Caco-2 (cell line): Measurements from ENCODE around the gene SOCS4. TPM values are rescaled to one million over a fixed set of nuclear protein-coding genes. Genes with fewer than 3 reads are reported as not detected.

ENCODE experiments used
- Bru-seq: library from RNA; stranded (reverse); fragments of 400-500 nt; gene quantifications from one replicate; lab custom pipeline; 2021; lab: Mats Ljungman, UMichigan
- BruChase-seq, 2 experiments: library from RNA; stranded (reverse); fragments of 400-500 nt; gene quantifications; one replicate each; lab custom pipeline; 2021; lab: Mats Ljungman, UMichigan
- BruUV-seq: library from RNA; stranded (reverse); fragments of 400-500 nt; replicated peaks from 2 replicates; lab custom pipeline; 2021; lab: Mats Ljungman, UMichigan
- CTCF ChIA-PET: fragments of 300-600 bp; sonication (Branson Sonifier 250); formaldehyde crosslinking; loops from one replicate; lab custom pipeline; 2022; ENCODE audit warnings: antibody characterized with exemption; lab: Charles Lee
- POLR2A ChIA-PET: fragments of 300-600 bp; sonication (Branson Sonifier 250); formaldehyde crosslinking; loops from one replicate; lab custom pipeline; 2022; ENCODE audit warnings: antibody characterized with exemption; lab: Charles Lee
- DNase-seq, 2 experiments: peaks; one replicate each; pipeline versions ENCODE4 v3.0.0 to v3.0.0-alpha.2; 2020 to 2022
- H3K27me3 ChIP-seq: replicated peaks from 2 replicates; pipeline ENCODE4 v1.6.0; 2011; ENCODE audit warnings: low read length; ENCODE audit not compliant: control insufficient read depth, insufficient read depth
- H3K36me3 ChIP-seq: 2 replicates; pipeline ENCODE4 v1.5.1; 2011; ENCODE audit warnings: low read length; ENCODE audit not compliant: control insufficient read depth, insufficient read depth
- H3K4me1 ChIP-seq: fragments of 250-450 bp; sonication (Bioruptor Pico); 2 replicates; pipeline ENCODE4 v1.5.1; 2020; ENCODE audit warnings: mild to moderate bottlenecking
- H3K4me3 ChIP-seq: 2 replicates; pipeline ENCODE4 v1.5.1; 2011; ENCODE audit warnings: low read depth, mild to moderate bottlenecking, control low read depth, low read length
- H3K9me3 ChIP-seq: fragments of 250-450 bp; sonication (Bioruptor Pico); 2 replicates; pipeline ENCODE4 v1.5.1; 2020; ENCODE audit warnings: mild to moderate bottlenecking, moderate library complexity
- H3K27ac Mint-ChIP-seq: one replicate; pipeline ENCODE4 v1.8.0; 2022; ENCODE audit warnings: mixed read lengths; ENCODE audit not compliant: unreplicated experiment
- H3K27me3 Mint-ChIP-seq: one replicate; pipeline ENCODE4 v1.8.0; 2022; ENCODE audit warnings: mixed read lengths; ENCODE audit not compliant: insufficient read depth, unreplicated experiment
- H3K36me3 Mint-ChIP-seq: one replicate; pipeline ENCODE4 v1.8.0; 2022; ENCODE audit warnings: mild to moderate bottlenecking, mixed read lengths; ENCODE audit not compliant: insufficient read depth, unreplicated experiment
- H3K4me1 Mint-ChIP-seq: one replicate; pipeline ENCODE4 v1.8.0; 2022; ENCODE audit warnings: low read depth, mixed read lengths; ENCODE audit not compliant: unreplicated experiment
- H3K4me3 Mint-ChIP-seq: one replicate; pipeline ENCODE4 v1.8.0; 2022; ENCODE audit warnings: mild to moderate bottlenecking, moderate library complexity, mixed read lengths; ENCODE audit not compliant: unreplicated experiment
- H3K9me3 Mint-ChIP-seq: one replicate; pipeline ENCODE4 v1.8.0; 2022; ENCODE audit warnings: mixed read lengths; ENCODE audit not compliant: unreplicated experiment
- CTCF ChIP-seq, 2 experiments: fragments of 200-600 bp in 1 of 2; IDR thresholded peaks; 1 replicate in 1 of 2; 2 replicates in 1 of 2; pipeline versions ENCODE4 v1.5.1 to v1.8.0; 2011 to 2022; ENCODE audit warnings: antibody characterized with exemption in 1 of 2, control low read depth in 1 of 2, inconsistent platforms in 1 of 2, low read depth in 1 of 2, low read length in 1 of 2, mild to moderate bottlenecking in 1 of 2, moderate library complexity in 1 of 2; ENCODE audit not compliant: insufficient read depth in 1 of 2, severe bottlenecking in 1 of 2, unreplicated experiment in 1 of 2
- intact Hi-C: fragments of 100-400 bp; cut with micrococcal nuclease; formaldehyde crosslinking; loops from one replicate; pipeline ENCODE4 v1.10.0; 2022; ENCODE audit not compliant: unreplicated experiment
- long read RNA-seq: library from polyadenylated mRNA; stranded (forward); transcript quantifications from one replicate; pipeline ENCODE4 v2.0.0, GENCODE V29; 2022
- total RNA-seq: library from RNA; stranded (reverse); gene quantifications from 2 replicates; pipeline ENCODE4 v1.2.3, GENCODE V29; 2022

Gene SOCS4, protein sequence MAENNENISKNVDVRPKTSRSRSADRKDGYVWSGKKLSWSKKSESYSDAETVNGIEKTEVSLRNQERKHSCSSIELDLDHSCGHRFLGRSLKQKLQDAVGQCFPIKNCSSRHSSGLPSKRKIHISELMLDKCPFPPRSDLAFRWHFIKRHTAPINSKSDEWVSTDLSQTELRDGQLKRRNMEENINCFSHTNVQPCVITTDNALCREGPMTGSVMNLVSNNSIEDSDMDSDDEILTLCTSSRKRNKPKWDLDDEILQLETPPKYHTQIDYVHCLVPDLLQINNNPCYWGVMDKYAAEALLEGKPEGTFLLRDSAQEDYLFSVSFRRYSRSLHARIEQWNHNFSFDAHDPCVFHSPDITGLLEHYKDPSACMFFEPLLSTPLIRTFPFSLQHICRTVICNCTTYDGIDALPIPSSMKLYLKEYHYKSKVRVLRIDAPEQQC
- total RNA-seq: 21.1 and 24.8 TPM in 2 replicates
- percentile 91 among the genes with signal in this experiment for Bru-seq, nascent RNA
- percentile 96 among the genes with signal in this experiment for BruChase-seq, experiment 1, labeled RNA remaining after a 2-hour chase
- BruChase-seq, experiment 2, labeled RNA remaining after a 6-hour chase: percentile 83 among the genes with signal in this experiment
- long read RNA-seq, full-length matches to known transcripts: 17 of 22 reads
- long read RNA-seq, partial matches to known transcripts: 0 of 22 reads
- long read RNA-seq, other reads (novel, unspliced or antisense): 5 of 22 reads

- H3K36me3 Mint-ChIP-seq: peaks cover 11% of the 10 kb centered on the region
- peak within 1 kb of the TSS; percentile 79 for H3K27ac Mint-ChIP-seq
- H3K9me3 Mint-ChIP-seq: no peaks in the 10 kb centered on the region
- Histone ChIP-seq H3K4me1 (peaks cover 42% of the 10 kb centered on the region), H3K27me3 (no peaks in the 10 kb centered on the region), H3K9me3 (no peaks in the 10 kb centered on the region), H3K4me3 (peak within 1 kb of the TSS; percentile 86), H3K36me3 (no peaks in the 10 kb centered on the region)
- H3K27me3 Mint-ChIP-seq: no peaks in the 10 kb centered on the region
- peak within 1 kb of the TSS; percentile 73 for H3K4me3 Mint-ChIP-seq
- no TSS peak for BruUV-seq
- CTCF ChIA-PET: interaction anchor here (0.6 to 1.2 kb wide), 4 partner anchors 24 to 164 kb away, joined by 3 to 5 read pairs (median 4); partner anchors contain the start of gene MAPK1IP1L
- peaks cover 35% of the 10 kb centered on the region for H3K4me1 Mint-ChIP-seq
- intact Hi-C loops: loop anchor here (1.0 kb wide), 1 partner anchor 24 kb away; the partner anchor contains the start of gene MAPK1IP1L
- POLR2A ChIA-PET: interaction anchor here (0.6 to 2.1 kb wide), 9 partner anchors 11 to 165 kb away, joined by 3 to 35 read pairs (median 5); partner anchors contain the start of genes DLGAP5 and MAPK1IP1L
- DNase-seq: peak; percentile 96 to 98
- TF ChIP-seq CTCF (IDR thresholded peaks at IDR 0.05; ENCODE audit: insufficient read depth in 1 of 2, low read depth in 1 of 2, low read length in 1 of 2, severe bottlenecking in 1 of 2, unreplicated experiment in 1 of 2): no peak
These were observed at the start of gene SOCS4, which contains the start of gene WDHD1 for GRCh38 chr14:55026793-55027561. Gene SOCS4, plus strand, starts transcription at chr14:55027236. Its CDS starts 15,806 bp downstream, at chr14:55043042. Gene WDHD1, minus strand, starts transcription at chr14:55027099. Its CDS starts 312 bp downstream, at chr14:55026787.

- Histone ChIP-seq H3K27me3 (no peaks in the 10 kb centered on the region), H3K9me3 (no peaks in the 10 kb centered on the region), H3K4me1 (no peaks in the 10 kb centered on the region), H3K36me3 (peaks cover 2% of the 10 kb centered on the region; the same call in 1 of the 2 replicates), H3K4me3 (no peak overlapping the region)
- no peaks in the 10 kb centered on the region for H3K9me3 Mint-ChIP-seq
- H3K27ac Mint-ChIP-seq: no peak overlapping the region
- intact Hi-C loops: no loop called here
- no peak for DNase-seq
- H3K27me3 Mint-ChIP-seq: no peaks in the 10 kb centered on the region
- peaks cover 45% of the 10 kb centered on the region for H3K36me3 Mint-ChIP-seq
- no peak for TF ChIP-seq CTCF (IDR thresholded peaks at IDR 0.05; ENCODE audit: insufficient read depth in 1 of 2, low read depth in 1 of 2, low read length in 1 of 2, severe bottlenecking in 1 of 2, unreplicated experiment in 1 of 2)
- ChIA-PET CTCF (no interaction called here), POLR2A (no interaction called here)
- H3K4me1 Mint-ChIP-seq: no peaks in the 10 kb centered on the region
- BruUV-seq: no TSS peak
- no peak overlapping the region for H3K4me3 Mint-ChIP-seq
These were observed 48.0 kb upstream of the SOCS4 start for GRCh38 chr14:54979039-54979438.
